NAMALWA (cell line): ENCODE data around the gene SSH2.

Source experiments
- DNase-seq: peaks from one replicate; pipeline ENCODE4 v3.0.0-alpha.2; 2015; ENCODE audit warnings: low spot score

The SSH2 gene

GRCh38 chr17:29838961-29839360 is 91.1 kb downstream of the SSH2 start:
- no peak for DNase-seq

GRCh38 chr17:29837531-29837930 is 92.5 kb downstream of the SSH2 start:
- no peak for DNase-seq

GRCh38 chr17:29836643-29837042 is 93.4 kb downstream of the SSH2 start:
- DNase-seq, result no peak

- no peak for DNase-seq
Measured at GRCh38 chr17:29835435-29836351, 94.3 kb downstream of the SSH2 start.

GRCh38 chr17:29833801-29834200 is 96.2 kb downstream of the SSH2 start:
- no peak for DNase-seq

GRCh38 chr17:29828676-29829284 is 101.2 kb downstream of the SSH2 start:
- no peak for DNase-seq

- no peak for DNase-seq
Measured at GRCh38 chr17:29827179-29827578, 102.8 kb downstream of the SSH2 start.

GRCh38 chr17:29826114-29826692 is 103.8 kb downstream of the SSH2 start:
- DNase-seq, result no peak

GRCh38 chr17:29825604-29826003 is 104.4 kb downstream of the SSH2 start:
- DNase-seq, result no peak

GRCh38 chr17:29821897-29822296 is 108.1 kb downstream of the SSH2 start:
- no peak for DNase-seq

GRCh38 chr17:29820425-29820824 is 109.6 kb downstream of the SSH2 start:
- no peak for DNase-seq

GRCh38 chr17:29807520-29808361 is 122.3 kb downstream of the SSH2 start:
- DNase-seq, result peak; percentile 78

- DNase-seq, result no peak
Measured at GRCh38 chr17:29802246-29802645, 127.8 kb downstream of the SSH2 start.

GRCh38 chr17:29800457-29800856 is 129.6 kb downstream of the SSH2 start:
- no peak for DNase-seq

GRCh38 chr17:29796652-29797051 is 133.4 kb downstream of the SSH2 start:
- no peak for DNase-seq

GRCh38 chr17:29793501-29793900 is 136.5 kb downstream of the SSH2 start:
- DNase-seq, result no peak

GRCh38 chr17:29791336-29792080 is 138.5 kb downstream of the SSH2 start:
- peak; percentile 20 for DNase-seq

GRCh38 chr17:29789196-29790170 is 140.5 kb downstream of the SSH2 start:
- no peak for DNase-seq

GRCh38 chr17:29787995-29788394 is 142.0 kb downstream of the SSH2 start:
- DNase-seq, result no peak

- no peak for DNase-seq
Measured at GRCh38 chr17:29782917-29783316, 147.1 kb downstream of the SSH2 start.
